Left cardiac atrium (tissue), 4 donors: ENCODE data around the gene NUP205. TPM values are rescaled to one million over a fixed set of nuclear protein-coding genes. Genes with fewer than 3 reads are reported as not detected.
"Not testable (repeated sequence)": the region's sequence is repeated elsewhere in the genome, so short reads cannot be mapped to it uniquely, and the experiment has no call there.

Source experiments
- ATAC-seq, 2 donors: fragments of 200-7000 bp; cut with Tn5 transposase; one replicate each; pipeline ENCODE4 v1.9.1; 2020; ENCODE audit warnings: mild to moderate bottlenecking in 2 of 2, moderate library complexity in 2 of 2
- DNase-seq: peaks from one replicate; pipeline ENCODE4 v3.0.0-alpha.2; 2020
- intact Hi-C, 2 donors: fragments of 100-400 bp; cut with DNase I; formaldehyde crosslinking; loops; one replicate each; pipeline versions ENCODE4 v1.14.1 to v1.15.1; 2022 to 2023
- total RNA-seq, 2 donors: library from RNA; stranded (reverse); fragmentation: NEBNext Ultra II Directional; extraction: Animal tissue kit (Norgen Biotek cat#: 25700); gene quantifications; one replicate each; pipeline ENCODE4 v1.2.1, GENCODE V29; 2021
- donor health status: DM: no; HTN: yes; CAD: no.
- donor health status: DM: no; HTN: yes; CAD: no; lungs with severe emphysema.
- donor health status: DM: yes; HTN: yes; CAD: no.
- donor health status: Dilated cardiomyopathy.

NUP205 gene
- total RNA-seq, 2 donors from 2014 or later: 18.6 to 26.0 TPM

DNA sequence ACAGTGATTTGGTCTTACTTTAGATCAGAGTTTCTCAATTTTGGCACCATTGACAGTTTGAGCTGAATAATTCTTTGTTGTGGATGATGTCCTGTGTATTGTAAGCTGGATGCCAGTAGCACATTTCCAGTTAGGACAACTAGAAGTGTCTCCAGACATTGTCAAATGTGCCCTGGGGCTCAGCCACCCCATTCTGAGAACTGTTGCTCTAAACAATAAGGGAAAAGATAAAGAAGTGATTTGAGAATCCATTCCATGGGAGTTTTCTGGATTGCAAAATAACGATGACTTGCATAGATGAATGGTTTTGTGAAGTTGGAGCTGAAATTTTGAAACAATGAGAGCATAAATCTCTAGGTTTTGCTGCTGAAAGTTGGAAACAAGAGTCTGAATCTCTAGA is 44.6 kb downstream of the NUP205 start:
- intact Hi-C loops: no loop called here
- no peak for DNase-seq
- ATAC-seq: no peak

DNA sequence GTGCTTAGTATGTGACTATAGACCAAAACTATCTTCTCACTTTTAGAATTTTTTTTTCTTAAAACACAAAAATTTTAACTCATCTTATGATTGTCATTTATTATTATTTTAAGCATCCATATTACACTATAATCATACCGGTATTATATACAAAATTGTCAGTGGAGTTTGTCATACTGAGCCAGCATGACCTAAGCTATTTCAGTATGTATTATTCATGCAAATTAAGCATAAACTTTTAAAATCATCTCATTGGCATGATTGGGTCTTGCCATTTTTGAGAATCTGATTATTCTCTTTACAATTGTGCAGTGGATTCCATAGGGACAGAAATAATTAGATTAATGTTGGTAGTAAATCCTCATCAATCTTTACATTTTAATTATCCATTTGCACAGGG is 58.4 kb downstream of the NUP205 start:
- intact Hi-C loops: no loop called here
- ATAC-seq: no peak
- DNase-seq: no peak

DNA sequence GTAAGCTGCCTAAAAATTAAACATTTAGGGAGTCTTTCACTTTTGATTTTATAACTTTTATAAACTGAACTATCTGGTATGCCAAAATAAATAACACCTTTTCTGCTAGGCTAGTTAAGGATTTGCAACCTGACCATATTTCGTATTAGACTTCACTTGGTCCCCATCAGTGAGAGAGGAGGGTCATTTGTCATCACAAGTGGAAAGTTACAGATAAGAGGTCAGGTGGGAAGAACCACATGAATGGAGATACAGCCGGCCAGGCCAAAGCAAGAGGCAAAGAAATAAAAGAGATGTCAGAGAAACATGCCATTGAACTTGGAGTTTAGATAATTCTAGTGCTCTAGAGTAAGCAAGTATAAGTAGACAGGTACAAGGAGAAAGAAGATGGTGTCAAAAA is 60.1 kb downstream of the NUP205 start:
- no peak for ATAC-seq
- intact Hi-C loops: no loop called here
- no peak for DNase-seq

DNA sequence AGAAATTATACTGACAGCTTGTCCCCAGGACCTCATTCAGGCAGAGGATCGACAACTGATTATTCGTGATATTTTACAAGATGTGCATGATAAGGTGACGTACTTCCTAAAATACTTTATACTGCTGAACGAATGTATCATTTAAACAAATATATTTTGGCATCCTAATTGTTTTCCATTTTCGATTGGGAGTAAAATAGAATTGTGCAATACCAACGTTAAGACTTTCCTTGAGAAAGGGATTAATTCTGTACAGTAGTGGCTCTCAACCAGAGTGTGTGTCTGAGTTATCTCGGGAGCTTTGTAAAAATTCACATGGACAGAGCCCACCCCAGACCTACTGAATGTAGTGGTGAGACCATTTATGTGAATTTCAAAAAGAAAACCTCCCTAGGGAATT is 60.8 kb downstream of the NUP205 start:
- no peak for ATAC-seq
- no peak for DNase-seq
- intact Hi-C loops: no loop called here

DNA sequence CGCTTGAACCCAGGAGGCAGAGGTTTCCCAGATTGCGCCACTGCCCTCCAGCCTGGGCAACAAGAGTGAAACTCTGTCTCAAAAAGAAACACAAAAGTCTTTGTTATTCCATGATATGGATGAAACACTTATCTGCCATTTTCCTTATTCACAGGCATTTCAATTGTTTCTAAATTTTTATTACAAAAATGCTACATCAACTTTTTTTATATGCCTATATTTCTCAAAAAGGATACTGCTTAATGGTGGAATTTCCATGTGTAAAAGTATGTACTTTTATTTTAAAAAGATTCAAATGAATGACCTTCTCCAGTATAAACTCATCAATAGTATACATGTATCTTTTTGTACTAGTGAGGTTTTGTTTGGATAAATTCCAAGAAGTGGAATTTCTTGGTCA is 62.7 kb downstream of the NUP205 start:
- no peak for DNase-seq
- intact Hi-C loops: no loop called here
- ATAC-seq: no peak

DNA sequence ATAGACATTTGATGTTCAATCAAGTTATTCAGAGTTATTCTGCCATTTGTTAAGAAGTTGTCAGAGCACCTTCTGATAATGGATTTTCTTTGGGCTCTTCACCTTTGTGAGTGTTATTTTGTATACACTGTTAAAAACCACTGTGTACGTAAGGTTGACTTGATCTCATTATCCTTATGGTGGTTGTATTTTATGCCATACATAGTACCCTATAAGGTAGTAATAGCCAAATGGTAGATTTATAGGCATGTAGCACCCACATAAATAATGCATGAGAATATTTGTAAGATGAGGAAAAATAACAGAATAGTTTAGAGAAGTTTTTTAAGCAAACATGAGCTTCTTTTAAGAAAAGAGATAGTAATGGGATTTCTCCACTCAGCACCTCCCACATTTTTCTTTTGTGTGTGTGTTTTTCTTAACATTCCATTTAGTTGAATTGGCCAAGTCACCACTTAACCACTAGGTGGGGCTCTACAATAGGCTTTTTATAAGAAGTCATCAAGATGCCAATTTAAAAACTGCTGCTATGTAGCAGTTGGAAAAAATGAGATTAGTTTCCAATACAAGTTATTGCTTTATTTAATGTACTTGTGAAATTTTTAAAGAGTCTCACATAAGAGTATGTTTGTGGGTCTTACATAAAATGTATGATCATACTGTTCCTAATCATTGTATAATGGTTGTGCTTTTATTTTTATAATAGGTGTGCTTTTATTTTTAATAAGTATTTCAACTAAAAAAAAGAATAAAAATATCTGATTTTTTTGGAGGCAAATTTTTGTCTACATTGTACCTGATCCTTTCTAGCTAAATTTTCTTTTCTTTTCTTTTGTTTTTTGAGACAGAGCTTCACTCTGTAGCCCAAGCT is 63.5 kb downstream of the NUP205 start:
- DNase-seq (no peak), ATAC-seq (peak; percentile 47 to 70)
- intact Hi-C loops: no loop called here

DNA sequence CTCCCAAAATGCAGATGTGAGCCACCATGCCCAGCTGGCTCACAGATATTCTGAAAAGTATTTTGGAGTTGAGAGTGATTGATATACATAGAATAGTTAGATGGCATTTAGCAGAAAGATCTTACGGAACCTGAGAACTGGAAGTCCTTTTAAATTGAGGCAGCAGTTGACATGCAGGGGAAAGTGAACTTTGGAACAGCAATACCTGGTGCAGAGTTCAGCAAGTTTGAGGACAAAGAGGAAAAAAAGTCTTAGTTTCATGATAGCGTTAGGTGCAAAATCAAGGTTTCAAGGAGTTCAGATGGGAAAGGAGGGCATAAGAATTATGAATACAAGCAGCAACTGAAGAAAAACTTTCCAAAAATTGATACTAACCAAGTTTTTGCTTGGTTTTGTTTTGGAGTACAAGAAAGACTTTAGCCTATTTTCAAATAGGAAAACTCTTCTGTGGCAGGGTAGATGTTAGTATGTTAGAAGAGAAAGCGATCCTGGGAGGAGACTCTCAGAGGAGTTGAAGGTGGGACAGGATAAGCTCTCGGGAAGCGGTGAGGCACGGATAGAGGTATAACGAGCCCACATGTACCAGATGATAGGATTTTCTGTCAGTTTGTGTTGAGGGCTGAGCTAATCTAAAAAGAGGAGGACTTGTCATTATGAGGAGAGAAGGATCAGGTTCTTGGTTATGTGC is 76.6 kb downstream of the NUP205 start:
- intact Hi-C loops: no loop called here
- DNase-seq: no peak
- no peak for ATAC-seq

DNA sequence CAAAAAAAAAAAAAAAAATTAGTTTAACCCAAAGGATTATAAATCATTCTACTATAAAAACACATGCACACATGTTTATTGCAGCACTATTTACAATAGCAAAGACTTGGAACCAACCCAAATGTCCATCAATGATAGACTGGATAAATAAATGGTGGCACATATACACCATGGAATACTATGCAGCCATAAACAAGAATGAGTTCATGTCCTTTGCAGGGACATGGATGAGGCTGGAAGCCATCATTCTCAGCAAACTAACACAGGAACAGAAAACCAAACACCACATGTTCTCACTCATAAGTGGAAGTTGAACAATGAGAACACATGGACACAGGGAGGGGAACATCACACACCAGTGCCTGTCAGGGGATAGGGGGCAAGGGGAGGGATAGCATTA is 82.0 kb downstream of the NUP205 start:
- ATAC-seq, intact Hi-C loops, DNase-seq: not testable (repeated sequence)

DNA sequence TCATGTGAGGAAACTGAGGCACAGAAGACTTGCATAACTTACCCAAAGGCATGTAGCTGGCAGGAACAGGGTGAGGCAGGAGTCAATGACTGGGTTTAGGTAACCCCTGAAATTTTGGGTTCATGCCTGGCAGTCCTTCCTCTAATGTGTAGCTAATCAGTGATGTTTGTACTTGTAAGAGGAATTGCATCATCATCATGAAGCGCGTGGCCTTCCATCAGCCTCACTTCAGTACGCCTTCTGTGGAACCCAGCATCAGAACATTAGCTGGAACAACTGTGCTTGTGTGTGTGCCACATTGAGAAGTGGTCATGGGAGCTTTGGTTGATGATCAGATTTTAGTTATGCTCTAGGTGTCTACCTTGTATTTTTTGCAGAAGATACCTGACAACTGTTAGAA is 86.4 kb downstream of the NUP205 start:
- intact Hi-C loops: no loop called here

DNA sequence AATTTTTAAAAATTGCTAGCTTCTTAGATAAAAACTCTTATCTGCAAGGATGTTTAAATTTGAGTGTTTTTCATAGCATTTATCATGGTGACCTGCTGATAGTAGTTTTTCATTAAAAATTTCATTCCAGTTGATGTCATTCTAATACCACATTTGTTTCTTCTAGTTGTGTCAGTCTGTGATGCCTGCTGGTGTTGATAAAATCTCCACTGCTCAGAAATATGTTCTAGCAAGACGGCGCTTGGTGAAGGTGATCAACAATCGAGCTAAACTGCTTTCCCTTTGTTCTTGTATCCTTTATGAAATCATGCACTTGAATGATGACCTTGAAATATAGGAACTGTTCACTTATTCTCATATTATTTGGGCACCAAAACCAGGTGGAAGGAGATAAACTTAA is 87.0 kb downstream of the NUP205 start:
- DNase-seq: no peak
- no peak for ATAC-seq
- intact Hi-C loops: loop anchor here (5.0 kb wide), 1 partner anchor 367 kb away; no protein-coding TSS in a partner anchor

More for the DNA sequence above, 86.4 kb downstream of the NUP205 start:
- ATAC-seq (no peak), DNase-seq (no peak)

DNA sequence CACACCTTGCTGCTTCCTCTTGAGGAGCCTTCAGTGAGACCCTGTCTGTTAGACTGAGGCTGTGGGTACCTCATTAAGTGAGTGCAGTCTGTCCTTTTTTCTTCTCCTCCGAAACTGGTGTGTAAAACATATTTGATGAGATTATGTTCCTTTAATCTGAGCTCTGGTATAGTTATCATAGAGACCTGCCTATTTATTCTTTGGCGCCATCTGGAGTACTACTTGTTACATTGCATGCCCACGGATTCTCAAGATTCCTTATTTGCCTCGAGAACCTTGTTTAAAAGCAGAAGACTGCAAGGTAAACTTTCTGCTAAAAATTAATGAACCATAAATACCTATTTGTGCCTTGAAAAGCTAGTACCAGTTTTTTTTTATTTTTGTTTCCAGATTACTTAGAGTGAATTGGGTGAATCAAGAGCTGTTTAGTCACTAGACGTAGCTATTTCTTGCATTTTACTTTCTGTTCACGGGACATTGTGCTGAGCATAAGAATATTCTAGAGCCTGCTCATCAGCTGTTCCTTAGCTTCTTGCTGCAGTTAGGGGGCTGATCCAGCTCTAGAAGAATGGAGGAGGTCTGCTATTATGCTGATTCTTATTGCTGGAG is 87.7 kb downstream of the NUP205 start:
- peak; percentile 41 to 78 for ATAC-seq
- intact Hi-C loops: loop anchor here (5.0 kb wide), 1 partner anchor 368 kb away; no protein-coding TSS in a partner anchor
- no peak for DNase-seq

DNA sequence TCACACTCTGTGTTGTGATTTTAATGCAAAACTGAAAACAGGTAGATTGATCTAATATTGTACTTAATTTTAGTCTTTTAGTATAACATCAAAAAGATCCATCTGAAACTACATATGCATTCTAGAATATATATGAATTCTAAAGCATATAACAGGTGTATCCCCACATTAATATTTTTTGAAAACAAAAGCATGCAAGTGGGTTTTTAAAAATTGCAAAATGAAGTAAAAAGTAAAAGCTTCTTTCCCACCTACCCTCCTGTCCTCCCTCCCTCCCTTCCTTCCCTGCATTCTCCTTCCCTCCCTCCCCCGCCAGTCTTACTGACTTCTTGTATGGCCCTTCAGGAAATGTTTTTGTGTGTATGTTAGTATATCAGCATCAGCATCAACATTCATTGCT is 90.0 kb downstream of the NUP205 start:
- intact Hi-C loops: loop anchor here (5.0 kb wide), 1 partner anchor 370 kb away; no protein-coding TSS in a partner anchor
- no peak for DNase-seq
- no peak for ATAC-seq

DNA sequence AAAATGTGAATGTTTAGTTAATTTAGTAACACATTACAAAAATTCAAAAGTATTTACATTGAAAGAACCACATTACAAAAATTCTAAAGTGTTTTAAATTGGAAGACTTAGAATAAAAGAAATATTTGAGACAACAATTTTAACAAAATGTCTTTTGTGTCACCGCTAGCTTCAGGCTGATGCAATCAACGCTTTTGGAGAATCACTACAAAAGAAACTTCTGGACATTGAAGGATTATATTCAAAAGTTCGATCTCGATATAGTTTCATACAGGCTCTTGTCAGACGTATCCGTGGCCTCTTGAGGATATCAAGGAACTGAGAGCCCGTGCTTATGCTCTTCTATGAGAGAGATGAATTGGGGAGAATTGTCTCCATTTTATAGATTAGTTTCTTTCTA is 90.5 kb downstream of the NUP205 start:
- DNase-seq: no peak
- ATAC-seq: no peak
- intact Hi-C loops: loop anchor here (5.0 kb wide), 1 partner anchor 371 kb away; no protein-coding TSS in a partner anchor

DNA sequence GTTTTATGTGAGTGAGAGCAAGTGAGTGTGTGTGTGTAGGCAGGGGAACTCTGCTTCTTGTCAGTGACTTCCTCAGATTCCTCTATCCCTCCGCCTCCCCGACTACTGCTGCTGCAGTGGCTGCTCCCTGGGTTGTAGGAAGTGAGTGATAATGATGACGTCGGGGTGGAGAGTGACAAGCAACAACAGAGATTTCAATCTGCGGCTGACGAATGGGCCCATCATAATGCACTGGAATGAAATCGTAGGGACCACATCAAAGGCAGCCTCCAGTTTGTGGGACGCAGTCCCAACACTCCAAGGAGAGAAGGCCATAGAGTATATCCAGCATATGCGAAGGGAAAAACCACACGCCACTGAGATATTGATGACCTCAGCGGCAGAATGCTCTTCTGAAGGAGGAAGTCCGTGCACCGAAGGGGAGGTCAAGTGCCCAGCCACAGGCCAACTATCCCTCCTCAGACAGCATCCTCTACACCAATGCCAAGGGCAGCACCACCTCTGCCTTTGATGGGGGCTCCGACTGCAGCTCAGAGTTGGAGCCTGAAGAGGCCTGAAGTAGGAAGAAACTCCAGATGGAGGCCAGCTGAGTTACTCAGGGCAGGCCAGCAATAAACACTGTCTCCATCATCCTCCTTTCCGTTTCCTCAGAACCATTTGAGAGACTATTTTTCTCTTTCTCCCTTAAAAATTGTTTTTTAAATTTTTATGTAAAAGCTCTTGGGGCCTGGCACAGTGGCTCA is 93.3 kb downstream of the NUP205 start:
- DNase-seq: no peak
- intact Hi-C loops: no loop called here

DNA sequence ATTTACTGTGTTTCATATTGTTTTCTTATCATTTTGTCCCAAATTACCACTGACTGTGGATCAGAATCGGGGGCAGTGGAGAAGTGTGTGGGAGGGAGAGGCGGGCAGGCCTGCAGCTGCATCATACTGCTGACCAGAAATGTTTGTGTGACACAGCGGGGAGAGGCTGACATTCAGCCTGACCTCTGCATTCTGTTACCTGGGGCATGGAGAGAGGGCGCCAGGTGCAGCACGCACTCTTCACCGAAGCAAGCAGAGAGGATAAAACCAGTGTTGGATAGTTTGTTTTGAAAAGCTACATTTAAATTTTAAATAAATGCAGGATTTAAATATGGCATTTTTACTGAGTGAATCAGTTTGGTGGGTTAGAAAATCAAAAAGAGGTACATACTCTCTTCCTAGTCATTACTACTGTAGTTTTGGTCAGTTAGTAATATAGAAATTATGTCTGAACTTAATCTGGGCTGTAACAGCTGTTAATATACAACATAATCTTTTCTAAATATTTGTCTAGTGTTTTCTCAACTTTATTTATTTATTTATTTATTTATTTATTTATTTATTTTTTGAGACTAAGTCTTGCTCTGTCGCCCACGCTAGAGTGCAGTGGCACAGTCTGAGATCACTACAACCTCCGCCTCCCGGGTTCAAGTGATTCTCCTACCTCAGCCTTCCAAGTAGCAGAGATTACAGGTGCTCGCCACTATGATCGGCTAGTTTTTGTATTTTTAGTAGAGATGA is 95.8 kb downstream of the NUP205 start:
- ATAC-seq (no peak), DNase-seq (no peak)
- intact Hi-C loops: no loop called here

More for the DNA sequence above, 93.3 kb downstream of the NUP205 start:
- ATAC-seq: peak; percentile 44 to 70

DNA sequence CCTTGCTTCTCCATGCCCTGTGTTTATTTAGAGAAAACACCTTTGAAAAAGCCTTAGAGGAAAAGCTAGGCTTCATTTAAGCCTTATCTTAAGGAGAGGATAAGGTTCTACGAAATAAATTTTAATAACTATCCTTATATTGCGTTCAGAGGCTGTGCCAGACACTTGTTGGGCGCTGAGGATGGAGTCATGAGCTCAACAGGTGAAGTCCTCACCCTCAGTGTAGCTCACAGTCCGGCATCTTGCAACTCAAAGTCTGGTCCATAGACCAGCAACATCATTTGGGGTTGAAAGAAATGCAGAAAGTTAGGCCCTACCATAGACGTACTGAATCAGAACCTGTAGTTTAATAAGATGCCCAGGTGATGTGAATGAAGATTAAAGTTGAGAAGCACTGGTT is 100.8 kb downstream of the NUP205 start:
- ATAC-seq (no peak), DNase-seq (no peak)
- intact Hi-C loops: no loop called here

DNA sequence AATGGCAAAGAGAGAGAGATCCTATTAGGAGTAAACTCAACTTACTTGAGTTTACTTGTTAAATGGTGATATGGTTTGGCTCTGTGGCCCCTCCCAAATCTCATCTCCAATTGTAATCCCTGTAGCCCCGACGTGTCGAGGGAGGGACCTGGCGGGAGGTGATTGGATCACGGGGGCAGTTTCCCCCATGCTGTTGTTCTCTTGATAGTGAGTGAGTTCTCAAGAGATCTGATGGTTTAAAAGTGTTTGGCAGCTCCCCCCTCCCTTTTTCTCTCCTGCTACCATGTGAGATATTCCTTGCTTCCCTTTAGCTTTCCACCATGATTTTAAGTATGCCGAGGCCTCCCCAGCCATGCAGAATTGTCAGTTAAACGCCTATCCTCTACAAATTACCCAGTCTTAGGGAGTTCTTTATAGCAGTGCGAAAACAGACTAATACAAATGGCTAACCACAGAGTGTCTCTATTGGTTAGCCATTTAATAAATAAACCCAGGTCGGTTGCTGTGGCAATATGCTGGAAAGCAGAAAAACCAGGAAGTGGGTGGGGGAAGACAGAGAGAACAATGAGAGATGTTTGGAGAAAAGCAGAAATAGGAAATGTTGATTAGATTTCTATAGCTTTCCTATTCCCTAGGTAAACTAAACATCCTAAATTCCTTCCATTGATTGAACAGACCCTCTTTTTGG is 101.6 kb downstream of the NUP205 start:
- no peak for DNase-seq
- intact Hi-C loops: no loop called here
- ATAC-seq: no peak
